Karpas-422 (cell line): ENCODE data around the gene OR2AT4. TPM values are rescaled to one million over a fixed set of nuclear protein-coding genes. Genes with fewer than 3 reads are reported as not detected.

Experiments
- DNase-seq: peaks from one replicate; pipeline ENCODE4 v3.0.0-alpha.2; 2015
- H2AFZ ChIP-seq: fragments of 200-600 bp; sonication (generic); 2 replicates; pipeline ENCODE4 v1.6.1; 2014; ENCODE audit warnings: antibody characterized with exemption, low read length, mixed read lengths
- H3K27ac ChIP-seq: fragments of 200-600 bp; sonication (generic); 2 replicates; pipeline ENCODE4 v1.5.1; 2014; ENCODE audit warnings: mild to moderate bottlenecking, low read length, moderate library complexity
- H3K27me3 ChIP-seq: fragments of 200-600 bp; sonication (generic); 2 replicates; pipeline ENCODE4 v1.6.1; 2014; ENCODE audit warnings: low read length, mixed read lengths
- H3K36me3 ChIP-seq: fragments of 200-600 bp; sonication (generic); 2 replicates; pipeline ENCODE4 v1.6.1; 2014; ENCODE audit warnings: low read length, mixed read lengths; ENCODE audit not compliant: insufficient read depth
- H3K4me1 ChIP-seq: fragments of 200-600 bp; sonication (generic); 2 replicates; pipeline ENCODE4 v1.6.1; 2014; ENCODE audit warnings: mild to moderate bottlenecking, low read length, mixed read lengths
- H3K4me2 ChIP-seq: fragments of 200-600 bp; sonication (generic); 2 replicates; pipeline ENCODE4 v1.6.1; 2014; ENCODE audit warnings: low read length, low read depth, mild to moderate bottlenecking; ENCODE audit not compliant: poor library complexity, severe bottlenecking
- H3K4me3 ChIP-seq: fragments of 200-600 bp; sonication (generic); 2 replicates; pipeline ENCODE4 v1.5.1; 2014; ENCODE audit warnings: mild to moderate bottlenecking, antibody characterized with exemption, low read length, mixed read lengths
- H3K79me2 ChIP-seq: fragments of 200-600 bp; sonication (generic); 2 replicates; pipeline ENCODE4 v1.6.1; 2014; ENCODE audit warnings: mild to moderate bottlenecking, low read length, mixed read lengths
- H3K9ac ChIP-seq: fragments of 200-600 bp; sonication (generic); 2 replicates; pipeline ENCODE4 v1.6.0; 2014; ENCODE audit warnings: low read length
- H3K9me2 ChIP-seq: fragments of 200-600 bp; sonication (generic), shearing (Covaris generic); replicated peaks from 2 replicates; pipeline ENCODE4 v1.6.0; 2014; ENCODE audit warnings: mild to moderate bottlenecking, low read length, moderate library complexity; ENCODE audit not compliant: insufficient read depth
- H3K9me3 ChIP-seq: fragments of 300-700, 200-600 bp; sonication (generic); 2 replicates; pipeline ENCODE4 v1.6.1; 2014; ENCODE audit warnings: low read length, mixed read lengths
- H4K20me1 ChIP-seq: fragments of 200-600 bp; sonication (generic); 2 replicates; pipeline ENCODE4 v1.6.1; 2014; ENCODE audit warnings: mild to moderate bottlenecking, antibody characterized with exemption, low read length, low read depth; ENCODE audit not compliant: insufficient read depth
- total RNA-seq: library from RNA; depleted of rRNA; stranded (reverse); fragments of >200 nt; shearing (Covaris generic); gene quantifications from 2 replicates; pipeline ENCODE4 v1.2.3, GENCODE V29; 2014; ENCODE audit warnings: low replicate concordance

OR2AT4 gene
- total RNA-seq, 1 experiment from 2014 or later: 0.04 TPM

- no peak overlapping the region for H3K9ac ChIP-seq
- no peak overlapping the region for H3K4me3 ChIP-seq
- H3K4me2 ChIP-seq: no peak overlapping the region
- peaks cover 15% of the 10 kb centered on the region for H3K36me3 ChIP-seq
- H3K9me3 ChIP-seq: no peaks in the 10 kb centered on the region
- H2AFZ ChIP-seq: no peak overlapping the region
- H3K4me1 ChIP-seq: peaks cover 13% of the 10 kb centered on the region
- H3K27ac ChIP-seq: no peak overlapping the region
- H4K20me1 ChIP-seq: no peaks in the 10 kb centered on the region
- no peaks in the 10 kb centered on the region for H3K9me2 ChIP-seq
- no peaks in the 10 kb centered on the region for H3K27me3 ChIP-seq
- DNase-seq: no peak
- H3K79me2 ChIP-seq: no peaks in the 10 kb centered on the region
These were observed 55.4 kb downstream of the OR2AT4 start for GRCh38 chr11:75041263-75041662.

GRCh38 chr11:75040167-75040770, 56.4 kb downstream of the OR2AT4 start:
- H3K9me3 ChIP-seq: no peaks in the 10 kb centered on the region
- DNase-seq: no peak
- no peaks in the 10 kb centered on the region for H3K79me2 ChIP-seq
- H4K20me1 ChIP-seq: no peaks in the 10 kb centered on the region
- H3K9me2 ChIP-seq: no peaks in the 10 kb centered on the region
- peaks cover 15% of the 10 kb centered on the region for H3K36me3 ChIP-seq
- H3K4me2 ChIP-seq: no peak overlapping the region
- H3K27me3 ChIP-seq: no peaks in the 10 kb centered on the region
- no peak overlapping the region for H2AFZ ChIP-seq
- no peak overlapping the region for H3K27ac ChIP-seq
- no peak overlapping the region for H3K9ac ChIP-seq
- H3K4me1 ChIP-seq: peaks cover 20% of the 10 kb centered on the region
- no peak overlapping the region for H3K4me3 ChIP-seq

DNA sequence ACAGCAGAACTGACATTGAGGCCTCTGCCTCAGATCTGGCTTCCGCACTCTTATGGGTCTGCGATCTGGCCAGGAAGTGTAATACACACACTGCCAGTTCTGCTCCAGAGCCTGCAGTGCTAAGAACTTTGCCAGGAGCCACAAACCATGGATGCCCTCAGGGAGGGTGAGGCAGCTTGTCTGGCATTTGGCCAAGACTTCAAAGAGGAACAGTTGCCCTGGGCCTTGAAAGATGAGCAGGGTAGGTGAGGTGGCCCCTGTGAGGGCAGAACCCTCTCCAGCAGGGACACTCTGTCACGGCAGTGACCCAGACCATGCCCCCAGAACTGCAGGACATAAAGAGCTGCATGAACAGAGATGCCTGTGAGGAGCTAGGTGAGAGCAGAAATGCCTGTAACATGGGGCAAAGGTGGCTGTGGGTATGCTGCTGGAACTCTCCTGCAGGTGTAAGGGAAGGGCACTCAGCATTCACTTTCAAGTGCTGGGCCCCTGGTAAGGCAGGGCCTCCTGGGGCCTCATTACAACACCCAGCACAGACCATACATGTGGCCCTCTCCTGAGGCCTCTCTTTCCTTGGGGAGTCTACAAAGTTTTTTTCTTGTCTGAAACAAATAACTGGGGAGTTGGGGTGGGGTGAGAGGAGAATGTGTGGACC, 60.6 kb downstream of the OR2AT4 start:
- Histone ChIP-seq H3K9ac (peak overlapping the region; percentile 60), H3K9me3 (no peaks in the 10 kb centered on the region), H3K27ac (peak overlapping the region; percentile 94), H3K4me3 (peak overlapping the region; percentile 36; the same call in 1 of the 2 replicates), H3K4me1 (peaks cover 35% of the 10 kb centered on the region), H3K9me2 (no peaks in the 10 kb centered on the region), H3K79me2 (no peaks in the 10 kb centered on the region), H4K20me1 (no peaks in the 10 kb centered on the region), H3K27me3 (no peaks in the 10 kb centered on the region), H3K36me3 (peaks cover 15% of the 10 kb centered on the region), H3K4me2 (peak overlapping the region; percentile 60), H2AFZ (no peak overlapping the region)
- peak; percentile 89 for DNase-seq

- H3K9me2 ChIP-seq: no peaks in the 10 kb centered on the region
- H3K4me3 ChIP-seq: peak overlapping the region; percentile 36; the same call in 1 of the 2 replicates
- peaks cover 12% of the 10 kb centered on the region for H3K36me3 ChIP-seq
- no peak for DNase-seq
- H4K20me1 ChIP-seq: no peaks in the 10 kb centered on the region
- peak overlapping the region; percentile 60 for H3K9ac ChIP-seq
- H3K9me3 ChIP-seq: no peaks in the 10 kb centered on the region
- peaks cover 36% of the 10 kb centered on the region for H3K4me1 ChIP-seq
- no peak overlapping the region for H2AFZ ChIP-seq
- no peaks in the 10 kb centered on the region for H3K27me3 ChIP-seq
- no peaks in the 10 kb centered on the region for H3K79me2 ChIP-seq
- H3K4me2 ChIP-seq: peak overlapping the region; percentile 60
- H3K27ac ChIP-seq: peak overlapping the region; percentile 94
These were observed 61.4 kb downstream of the OR2AT4 start for GRCh38 chr11:75035256-75035655.

- no peaks in the 10 kb centered on the region for H3K27me3 ChIP-seq
- peak overlapping the region; percentile 94 for H3K27ac ChIP-seq
- no peak overlapping the region for H3K4me2 ChIP-seq
- no peak overlapping the region for H2AFZ ChIP-seq
- no peak for DNase-seq
- peaks cover 7% of the 10 kb centered on the region for H3K36me3 ChIP-seq
- H3K9ac ChIP-seq: no peak overlapping the region
- peaks cover 43% of the 10 kb centered on the region for H3K4me1 ChIP-seq
- H3K9me3 ChIP-seq: no peaks in the 10 kb centered on the region
- no peaks in the 10 kb centered on the region for H3K79me2 ChIP-seq
- no peaks in the 10 kb centered on the region for H3K9me2 ChIP-seq
- H3K4me3 ChIP-seq: no peak overlapping the region
- H4K20me1 ChIP-seq: no peaks in the 10 kb centered on the region
These were observed 62.8 kb downstream of the OR2AT4 start for GRCh38 chr11:75033916-75034315.

DNA sequence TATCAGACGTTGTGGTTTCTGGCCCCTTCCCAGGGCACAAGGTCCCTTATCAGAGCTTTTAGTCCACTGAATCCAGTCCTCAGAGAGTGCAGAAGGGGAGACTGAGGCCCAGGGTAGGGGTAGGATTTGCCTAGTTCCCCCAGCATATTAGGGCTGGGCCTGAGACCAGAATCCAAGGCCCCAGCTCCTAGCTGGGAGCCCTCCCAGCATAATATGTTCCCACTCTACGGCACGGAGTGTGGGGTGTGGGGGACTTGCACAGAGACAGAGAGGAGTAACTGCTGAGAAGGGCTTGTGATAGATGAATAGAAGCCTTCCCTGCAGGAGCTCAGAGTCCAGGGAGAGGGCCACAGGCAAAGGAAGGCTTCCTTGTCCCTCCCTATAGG, 64.1 kb downstream of the OR2AT4 start:
- no peaks in the 10 kb centered on the region for H3K9me3 ChIP-seq
- DNase-seq: no peak

DNA sequence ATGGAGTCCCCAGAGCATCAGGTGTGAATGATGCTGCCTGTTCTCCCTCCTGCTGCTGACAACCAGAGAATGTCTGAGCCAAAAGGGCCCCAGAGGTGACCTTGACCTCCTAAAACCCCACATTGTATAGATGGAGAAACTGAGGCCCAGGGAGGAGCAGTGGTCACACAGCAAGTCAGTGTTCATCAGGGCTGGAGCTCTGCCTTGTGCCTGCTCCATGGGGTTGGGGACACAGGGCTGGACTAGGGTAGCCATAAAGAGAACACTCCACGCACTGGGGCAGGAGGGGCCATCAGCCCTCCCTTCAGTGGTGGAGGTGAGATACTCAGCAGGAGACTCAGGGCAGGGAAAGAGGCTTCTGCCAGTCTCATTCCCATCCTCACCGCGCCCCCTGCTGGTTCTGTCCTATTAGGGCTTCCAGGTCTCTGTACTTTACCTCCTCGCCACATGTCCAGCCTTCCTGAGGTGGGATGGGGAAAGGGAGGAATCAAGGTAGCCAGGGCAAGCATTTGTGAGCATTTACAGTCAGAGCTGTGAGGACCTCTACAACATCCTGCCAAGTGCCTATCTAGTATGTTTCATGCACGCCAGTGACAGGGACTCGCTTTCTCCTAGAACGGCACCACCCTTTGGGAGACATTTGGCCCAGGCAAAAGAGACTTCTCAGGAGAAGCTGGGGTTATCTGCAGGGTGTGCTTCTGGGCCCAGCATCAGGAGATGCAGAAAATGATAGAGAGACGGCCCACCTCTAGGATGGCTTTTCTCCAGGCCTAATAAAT, 64.7 kb downstream of the OR2AT4 start:
- peaks cover 59% of the 10 kb centered on the region for H3K4me1 ChIP-seq
- no peaks in the 10 kb centered on the region for H4K20me1 ChIP-seq
- H3K79me2 ChIP-seq: no peaks in the 10 kb centered on the region
- no peak overlapping the region for H3K9ac ChIP-seq
- no peaks in the 10 kb centered on the region for H3K9me3 ChIP-seq
- H3K27ac ChIP-seq: peak overlapping the region; percentile 18; the same call in 1 of the 2 replicates
- no peaks in the 10 kb centered on the region for H3K27me3 ChIP-seq
- no peaks in the 10 kb centered on the region for H3K9me2 ChIP-seq
- H2AFZ ChIP-seq: no peak overlapping the region
- H3K4me3 ChIP-seq: no peak overlapping the region
- H3K36me3 ChIP-seq: peaks cover 3% of the 10 kb centered on the region; the same call in 1 of the 2 replicates
- H3K4me2 ChIP-seq: no peak overlapping the region
- peak; percentile 87 for DNase-seq

More for the DNA sequence above, 64.1 kb downstream of the OR2AT4 start:
- Histone ChIP-seq H3K4me1 (peaks cover 57% of the 10 kb centered on the region), H3K36me3 (peaks cover under 1% of the 10 kb centered on the region; the same call in 1 of the 2 replicates), H3K79me2 (no peaks in the 10 kb centered on the region), H3K27ac (no peak overlapping the region; the same call in 1 of the 2 replicates), H3K4me2 (no peak overlapping the region), H3K4me3 (no peak overlapping the region), H3K27me3 (no peaks in the 10 kb centered on the region), H2AFZ (no peak overlapping the region), H4K20me1 (no peaks in the 10 kb centered on the region), H3K9ac (no peak overlapping the region), H3K9me2 (no peaks in the 10 kb centered on the region)
